T-helper 1 cell treated with Interleukin-12 subunit alpha and Interleukin-12 subunit beta and Interleukin-4 antibody, amounts not matched to agents 30 μg/mL and 1 μg/mL, for 36 hours (primary cell): ENCODE results near the gene FAM219A.
"Not testable (repeated sequence)": the region's sequence is repeated elsewhere in the genome, so short reads cannot be mapped to it uniquely, and the experiment has no call there.

Source experiments
- H3K27ac Mint-ChIP-seq: one replicate; pipeline ENCODE4 v1.8.0; 2021; ENCODE audit warnings: mild to moderate bottlenecking, mixed read lengths
- H3K27me3 Mint-ChIP-seq: one replicate; pipeline ENCODE4 v1.8.0; 2021; ENCODE audit warnings: low read depth, mixed read lengths
- H3K36me3 Mint-ChIP-seq: one replicate; pipeline ENCODE4 v1.8.0; 2021; ENCODE audit warnings: low read depth, mixed read lengths
- H3K4me1 Mint-ChIP-seq: one replicate; pipeline ENCODE4 v1.8.0; 2021; ENCODE audit warnings: low read depth, mixed read lengths
- H3K4me3 Mint-ChIP-seq: one replicate; pipeline ENCODE4 v1.8.0; 2021; ENCODE audit warnings: mild to moderate bottlenecking, moderate library complexity, mixed read lengths
- H3K9me3 Mint-ChIP-seq: one replicate; pipeline ENCODE4 v1.8.0; 2021; ENCODE audit warnings: mixed read lengths

The FAM219A gene

GRCh38 chr9:34363619-34364351 is 94.6 kb downstream of the FAM219A start:
- Mint-ChIP-seq H3K4me1 (peaks cover 10% of the 10 kb centered on the region), H3K4me3 (peak overlapping the region; percentile 6), H3K36me3 (peaks cover 7% of the 10 kb centered on the region), H3K9me3 (no peaks in the 10 kb centered on the region), H3K27me3 (no peaks in the 10 kb centered on the region), H3K27ac (peak overlapping the region; percentile 45)

DNA sequence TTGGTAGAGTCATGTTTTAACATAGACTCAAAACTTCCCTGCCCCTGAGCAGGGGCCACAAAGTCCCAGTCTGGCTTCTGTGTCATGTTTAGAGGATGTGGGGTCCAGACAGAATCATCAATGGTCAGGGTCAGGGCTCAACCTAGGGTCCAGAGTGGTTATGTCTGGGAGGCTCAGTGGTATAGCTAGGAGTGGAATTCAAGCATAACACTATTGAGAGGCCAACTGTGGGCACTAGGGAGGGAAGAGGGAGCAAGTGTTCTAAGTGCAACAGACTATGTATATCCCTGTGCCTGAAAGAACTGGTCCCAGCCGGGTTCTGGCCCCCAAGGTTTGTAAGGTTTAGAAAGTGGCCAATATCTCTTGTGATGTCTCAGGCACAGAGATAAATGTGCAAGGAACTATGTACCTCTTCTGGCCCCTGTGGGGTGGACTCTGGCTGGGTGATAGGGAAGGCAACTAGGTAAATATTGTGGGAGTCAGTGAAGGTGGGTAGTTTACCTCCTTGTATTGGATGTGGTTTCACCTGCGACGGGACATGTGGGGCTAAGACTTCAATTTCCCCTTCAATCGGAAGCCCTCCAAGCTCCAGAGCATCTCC is 95.7 kb downstream of the FAM219A start:
- Mint-ChIP-seq H3K9me3 (peaks cover 4% of the 10 kb centered on the region), H3K4me1 (peaks cover 10% of the 10 kb centered on the region), H3K27ac (no peak overlapping the region), H3K4me3 (no peak overlapping the region), H3K27me3 (no peaks in the 10 kb centered on the region), H3K36me3 (peaks cover 7% of the 10 kb centered on the region)

DNA sequence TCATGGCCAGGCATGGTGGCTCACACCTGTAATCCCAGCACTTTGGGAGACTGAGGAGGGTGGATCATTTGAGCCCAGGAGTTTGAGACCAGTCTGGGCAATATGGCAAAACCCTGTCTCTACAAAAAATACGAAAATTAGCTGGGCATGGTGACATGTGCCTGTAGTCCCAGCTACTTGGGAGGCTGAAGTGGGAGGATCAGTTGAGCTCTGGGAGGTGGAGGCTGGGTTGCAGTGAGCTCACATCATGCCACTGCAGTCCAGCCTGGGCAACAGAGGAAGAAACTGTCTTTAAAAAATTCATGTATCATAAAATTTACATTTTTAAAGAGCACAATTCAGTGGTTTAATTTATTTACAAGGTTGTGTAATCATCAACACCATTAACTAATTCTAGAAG is 105.4 kb downstream of the FAM219A start:
- H3K4me3 Mint-ChIP-seq, H3K27ac Mint-ChIP-seq, H3K27me3 Mint-ChIP-seq, H3K4me1 Mint-ChIP-seq: not testable (repeated sequence)
- Mint-ChIP-seq H3K36me3 (peaks cover 16% of the 10 kb centered on the region), H3K9me3 (peaks cover 22% of the 10 kb centered on the region)

DNA sequence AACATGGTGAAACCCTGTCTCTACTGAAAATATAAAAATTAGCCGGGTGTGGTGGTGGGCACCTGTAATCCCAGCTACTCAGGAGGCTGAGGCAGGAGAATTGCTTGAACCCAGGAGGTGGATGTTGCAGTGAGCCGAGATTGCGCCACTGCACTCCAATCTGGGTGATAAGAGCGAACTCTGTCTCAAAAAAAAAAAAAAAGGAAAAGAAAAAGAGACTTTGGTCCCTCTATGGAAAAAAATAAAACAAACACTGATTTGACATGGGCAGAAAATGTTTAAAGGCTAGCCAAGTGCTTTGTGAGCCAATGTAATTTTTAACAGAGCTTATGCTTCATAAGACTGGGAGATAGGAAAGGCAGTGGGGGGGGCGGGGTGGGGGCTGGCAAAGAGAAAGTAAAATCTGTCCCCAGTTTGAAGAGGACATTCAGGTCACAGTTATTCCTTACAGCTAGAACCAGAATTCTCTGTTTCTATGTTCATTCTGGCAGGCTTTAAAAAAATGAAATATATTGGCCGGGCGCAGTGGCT is 106.2 kb downstream of the FAM219A start:
- not testable (repeated sequence) for H3K4me3 Mint-ChIP-seq, H3K27ac Mint-ChIP-seq, H3K27me3 Mint-ChIP-seq, H3K4me1 Mint-ChIP-seq
- peaks cover 13% of the 10 kb centered on the region for H3K36me3 Mint-ChIP-seq
- H3K9me3 Mint-ChIP-seq: peaks cover 15% of the 10 kb centered on the region

GRCh38 chr9:34349324-34349723 is 109.0 kb downstream of the FAM219A start:
- no peaks in the 10 kb centered on the region for H3K9me3 Mint-ChIP-seq

More at GRCh38 chr9:34349324-34349723, 109.0 kb downstream of the FAM219A start:
- Mint-ChIP-seq H3K36me3 (peaks cover 7% of the 10 kb centered on the region), H3K4me1 (no peaks in the 10 kb centered on the region), H3K4me3 (no peak overlapping the region), H3K27ac (no peak overlapping the region), H3K27me3 (no peaks in the 10 kb centered on the region)
